Islet of Langerhans (tissue), 1 donor: Measurements from ENCODE around the gene TRIM2.
A peak's percentile ranks its signal among the peaks of the same experiment; 100 is the strongest.

Experiments used
- FAIRE-seq: peaks from one replicate; lab custom pipeline; 2011; peaks lifted over from hg19 to GRCh38; lab: Jason Lieb, UNC

TRIM2 gene

DNA sequence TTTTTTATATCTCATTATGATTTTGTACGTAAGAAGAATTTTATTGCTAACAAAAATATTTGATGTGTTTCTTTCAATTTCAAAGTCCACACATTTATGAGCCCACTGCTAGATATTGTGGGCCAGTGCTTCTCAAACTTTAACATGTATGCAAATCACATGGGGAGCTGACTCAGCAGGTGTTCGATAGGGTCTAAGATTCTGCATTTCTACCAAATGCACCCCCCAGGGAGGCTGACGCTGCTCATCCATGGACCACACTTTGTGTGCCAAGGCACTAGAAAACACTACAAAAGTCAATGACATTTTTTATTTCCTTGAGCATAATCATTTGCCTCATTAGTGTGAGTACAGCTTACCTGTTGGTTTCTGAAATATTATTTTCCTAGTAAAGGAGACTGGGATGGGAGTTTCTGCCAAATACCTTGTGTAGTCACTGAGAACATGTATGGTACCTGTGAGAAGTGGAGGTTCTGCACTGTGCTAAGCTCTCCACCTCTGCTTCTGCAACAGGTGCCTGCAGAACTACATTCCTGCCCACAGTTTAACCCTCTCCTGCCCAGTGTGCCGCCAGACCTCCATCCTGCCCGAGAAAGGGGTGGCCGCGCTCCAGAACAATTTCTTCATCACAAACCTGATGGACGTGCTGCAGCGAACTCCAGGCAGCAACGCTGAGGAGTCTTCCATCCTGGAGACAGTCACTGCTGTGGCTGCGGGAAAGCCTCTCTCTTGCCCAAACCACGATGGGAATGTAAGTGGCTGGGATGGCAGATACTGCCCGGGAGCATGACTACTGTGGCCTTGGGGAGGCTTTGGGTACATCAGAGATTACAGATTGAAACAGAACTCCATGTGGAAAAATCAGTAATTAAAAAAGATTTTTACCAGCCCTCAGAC lies 71.4 kb downstream of the TRIM2 start:
- no peak for FAIRE-seq

DNA sequence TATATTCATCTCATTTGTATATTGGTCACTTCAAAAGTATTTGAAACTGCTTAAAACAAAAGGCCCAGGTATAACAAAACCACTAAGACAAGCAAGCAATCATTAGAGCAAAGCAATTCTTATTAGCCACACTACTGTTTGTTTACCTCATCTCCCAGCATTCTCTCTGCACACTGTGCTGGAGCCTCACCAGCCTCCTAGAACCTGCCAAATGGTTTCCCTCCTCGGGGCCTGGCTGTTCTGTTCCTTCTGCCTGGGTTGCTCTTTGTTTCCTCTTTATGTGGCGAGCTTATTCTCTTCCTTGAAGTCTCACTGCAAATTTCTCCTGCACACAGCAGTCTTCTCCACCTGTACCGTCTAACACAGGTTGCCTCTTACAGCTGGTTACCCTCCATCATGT lies 72.7 kb downstream of the TRIM2 start:
- no peak for FAIRE-seq

DNA sequence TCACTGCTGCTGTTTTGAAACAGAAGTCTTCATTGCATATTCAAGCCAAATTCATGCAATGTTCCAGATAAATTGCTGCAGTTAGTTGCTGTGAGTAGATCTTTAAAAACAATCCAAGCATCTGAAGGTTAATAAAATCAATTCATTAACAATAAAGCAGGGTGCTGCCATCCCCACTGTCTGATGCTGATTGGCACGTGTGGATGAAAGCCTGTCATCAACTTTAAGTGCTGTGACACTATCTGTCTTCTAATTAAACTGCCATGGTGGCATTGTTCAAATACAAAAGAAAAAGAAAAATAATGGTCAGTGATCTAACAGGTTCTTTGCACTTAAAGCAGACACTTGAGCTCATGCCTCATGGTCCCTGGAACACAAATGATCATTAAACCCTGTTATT lies 77.2 kb downstream of the TRIM2 start:
- FAIRE-seq = no peak

DNA sequence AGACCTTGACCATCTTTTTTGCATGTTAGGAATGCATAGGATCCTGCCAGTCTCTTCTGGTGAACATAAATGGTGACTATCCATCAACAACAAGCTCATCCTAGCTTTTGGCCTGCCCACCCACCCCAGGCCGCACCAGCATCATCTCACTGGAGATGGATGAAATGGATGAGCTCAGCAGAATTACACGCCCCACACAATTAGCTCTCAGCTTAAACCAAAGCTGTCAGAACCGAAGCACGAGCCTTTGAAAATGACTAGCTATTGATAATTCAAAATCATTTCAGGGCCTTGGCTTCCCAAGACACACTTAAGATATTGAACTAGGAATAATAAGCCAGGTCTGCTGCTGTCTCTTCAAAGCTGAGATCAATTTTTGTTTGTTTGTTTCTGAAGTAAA lies 77.8 kb downstream of the TRIM2 start:
- FAIRE-seq = no peak

DNA sequence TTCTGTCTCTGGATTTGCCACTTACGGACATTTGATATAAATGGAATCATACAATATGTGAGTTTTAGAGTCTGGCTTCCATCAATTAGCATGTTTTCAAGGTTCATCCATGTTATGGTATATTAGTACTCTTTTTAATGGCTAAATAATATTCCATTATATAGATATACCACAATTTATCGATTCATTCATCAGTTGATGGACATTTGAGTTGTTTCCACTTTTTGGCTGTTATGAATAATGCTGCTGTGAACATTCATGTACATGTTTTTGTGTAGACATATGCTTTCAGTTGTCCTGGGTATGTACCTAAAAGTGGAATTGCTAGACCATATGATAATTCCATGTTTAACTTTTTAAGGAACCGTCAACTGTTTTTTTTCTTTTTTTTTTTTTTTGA lies 79.0 kb downstream of the TRIM2 start:
- FAIRE-seq = no peak

DNA sequence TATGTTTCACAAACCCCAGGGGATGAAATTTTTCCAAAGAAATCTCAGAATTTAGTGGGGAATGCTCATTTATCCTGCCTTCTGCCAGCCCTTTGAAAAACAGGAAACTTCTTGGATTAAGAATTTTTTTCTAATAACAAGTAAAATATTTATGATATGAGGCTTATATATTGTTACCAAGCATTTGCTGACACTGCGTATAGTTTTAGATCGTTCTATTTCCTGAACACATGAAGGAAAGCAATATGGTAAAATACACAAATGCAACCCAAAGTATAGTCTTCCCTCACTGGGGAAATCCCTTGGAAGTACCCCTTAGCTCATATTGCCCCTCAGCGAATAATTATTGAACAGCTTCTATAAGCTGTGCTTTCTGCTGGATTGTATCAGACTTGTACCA lies 85.9 kb downstream of the TRIM2 start:
- FAIRE-seq = no peak

DNA sequence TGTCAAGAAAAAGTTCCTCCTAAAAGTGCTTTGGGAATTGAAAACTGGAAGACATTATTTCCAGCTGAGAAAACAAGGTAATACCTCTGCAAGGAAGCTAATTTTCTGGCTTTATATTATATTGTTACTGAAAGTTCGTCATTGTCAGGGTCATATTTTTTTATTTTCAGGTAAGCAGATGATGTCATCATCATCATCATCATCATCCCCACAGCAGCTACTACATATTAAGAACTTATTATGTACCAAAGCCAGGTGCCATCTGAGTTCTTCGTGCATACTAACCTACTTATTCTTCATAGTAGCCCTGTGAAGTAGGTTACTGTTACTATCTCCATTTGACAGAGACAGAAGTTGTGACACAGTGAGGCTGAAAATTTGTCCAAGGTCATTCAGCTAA lies 87.3 kb downstream of the TRIM2 start:
- FAIRE-seq = no peak

DNA sequence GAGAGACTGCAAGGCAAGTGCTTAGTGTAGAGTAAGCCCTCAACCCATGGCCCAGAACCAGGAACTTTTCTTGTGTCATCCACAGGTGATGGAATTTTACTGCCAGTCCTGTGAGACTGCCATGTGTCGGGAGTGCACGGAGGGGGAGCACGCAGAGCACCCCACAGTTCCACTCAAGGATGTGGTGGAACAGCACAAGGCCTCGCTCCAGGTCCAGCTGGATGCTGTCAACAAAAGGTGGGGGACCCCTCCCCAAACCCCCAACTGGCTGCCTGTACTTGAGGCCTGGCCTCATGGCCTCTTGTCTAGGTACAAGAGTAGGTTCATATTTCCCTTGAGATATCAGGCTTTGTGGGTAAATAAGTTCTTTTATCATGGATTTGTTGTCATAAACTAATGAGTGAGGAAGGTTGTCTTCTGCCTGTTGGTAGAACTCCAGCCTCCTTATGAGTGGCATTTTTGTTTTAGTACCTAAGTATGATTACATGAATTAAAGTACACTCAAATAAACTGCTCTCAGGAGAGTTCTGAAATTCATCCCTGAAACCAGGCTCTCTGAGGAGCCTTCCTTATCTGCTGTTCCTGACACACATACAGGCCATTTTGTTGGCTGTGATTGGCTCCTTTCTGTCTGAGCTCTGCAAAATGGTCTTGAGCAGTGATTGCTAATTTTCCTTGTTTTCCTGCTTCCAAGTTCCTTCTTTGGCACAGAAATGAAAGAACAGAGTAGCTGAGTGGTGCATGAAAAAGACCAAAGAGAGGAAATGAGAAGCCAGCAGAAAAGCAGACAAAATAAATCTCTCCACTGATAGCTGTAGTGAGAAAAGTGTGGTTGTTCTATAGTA lies 88.9 kb downstream of the TRIM2 start:
- no peak for FAIRE-seq

DNA sequence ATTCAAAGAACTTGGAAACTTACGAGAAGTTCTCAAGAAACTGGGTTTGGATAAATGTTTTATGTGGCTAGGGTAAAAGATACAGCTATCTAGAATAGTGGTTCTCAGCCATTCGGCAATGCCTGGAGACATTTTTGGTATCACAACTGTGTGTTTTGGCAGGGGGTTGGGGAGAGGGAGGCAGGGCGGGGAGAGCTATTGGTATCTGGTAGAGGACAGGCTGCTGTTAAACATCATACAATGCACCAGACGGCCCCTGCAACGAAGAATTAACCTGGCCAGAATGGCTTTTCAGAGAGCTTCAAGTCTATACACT lies 89.5 kb downstream of the TRIM2 start:
- no peak for FAIRE-seq

DNA sequence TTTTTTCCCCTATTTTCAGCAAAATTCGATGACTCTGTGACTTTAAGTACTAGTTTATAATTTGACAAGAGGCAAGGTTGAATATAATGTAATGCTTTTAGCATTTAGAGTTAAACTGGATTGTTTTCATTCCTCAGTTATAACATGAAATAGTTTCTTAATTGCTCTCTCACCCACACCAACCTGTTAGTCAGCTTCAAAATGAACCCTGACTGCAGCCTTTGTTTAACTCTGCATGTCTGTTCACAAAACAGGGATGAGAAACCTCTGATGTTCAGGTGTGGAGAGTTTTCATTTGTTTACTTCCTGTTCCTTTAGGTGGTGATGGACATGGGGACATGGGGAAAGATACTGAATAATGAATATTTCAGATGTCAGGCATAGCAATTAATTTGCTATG lies 90.4 kb downstream of the TRIM2 start:
- no peak for FAIRE-seq

DNA sequence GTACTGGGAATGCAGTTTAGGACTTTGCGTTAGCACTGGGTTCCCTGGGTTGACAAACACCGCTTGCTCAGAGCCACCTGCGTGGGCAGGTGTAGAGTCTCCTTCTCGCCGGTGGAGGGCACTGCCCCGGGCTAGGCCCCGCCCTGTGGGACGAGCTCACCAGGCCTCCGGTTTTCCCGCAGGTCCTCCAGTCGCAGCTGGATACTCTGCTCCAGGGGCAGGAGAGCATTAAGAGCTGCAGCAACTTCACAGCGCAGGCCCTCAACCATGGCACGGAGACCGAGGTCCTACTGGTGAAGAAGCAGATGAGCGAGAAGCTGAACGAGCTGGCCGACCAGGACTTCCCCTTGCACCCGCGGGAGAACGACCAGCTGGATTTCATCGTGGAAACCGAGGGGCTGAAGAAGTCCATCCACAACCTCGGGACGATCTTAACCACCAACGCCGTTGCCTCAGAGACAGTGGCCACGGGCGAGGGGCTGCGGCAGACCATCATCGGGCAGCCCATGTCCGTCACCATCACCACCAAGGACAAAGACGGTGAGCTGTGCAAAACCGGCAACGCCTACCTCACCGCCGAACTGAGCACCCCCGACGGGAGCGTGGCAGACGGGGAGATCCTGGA lies 91.0 kb downstream of the TRIM2 start:
- no peak for FAIRE-seq

DNA sequence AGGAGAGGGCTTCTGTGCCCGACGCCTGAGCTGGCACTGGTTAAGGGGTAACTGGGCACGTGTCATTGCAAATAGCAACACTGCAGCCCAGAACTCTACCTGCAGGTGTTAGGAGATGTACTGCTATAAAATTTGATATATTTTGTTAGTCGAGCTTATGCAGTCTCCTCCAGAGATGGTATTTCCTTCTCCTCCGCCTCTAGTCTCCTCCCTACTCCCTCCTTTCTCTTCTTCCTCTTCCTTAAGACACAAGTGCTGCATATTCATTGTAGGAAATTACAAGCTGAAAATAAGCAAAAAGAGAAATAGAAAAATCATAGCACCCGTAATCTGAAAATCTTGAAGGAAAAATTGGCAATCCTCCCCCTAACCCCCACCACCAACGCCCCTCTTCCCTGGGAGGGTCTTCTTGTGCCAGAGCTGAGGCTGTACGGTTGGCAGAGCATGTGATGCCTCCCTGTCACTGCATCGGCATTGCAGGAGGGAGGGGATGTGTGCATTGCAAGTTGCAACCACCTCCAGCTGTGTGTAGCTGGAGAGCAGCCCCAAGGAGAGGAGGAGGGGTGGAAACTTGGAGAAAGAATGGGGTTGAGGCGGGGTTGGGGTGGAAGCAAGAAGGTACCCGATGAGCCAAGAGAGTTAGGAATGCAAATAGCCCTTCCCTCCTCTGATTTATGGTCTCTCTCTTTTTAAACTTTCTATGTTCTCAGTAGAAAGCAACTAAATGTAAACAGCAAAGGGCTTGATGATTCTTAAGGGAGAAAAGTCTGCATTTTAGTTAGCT lies 92.0 kb downstream of the TRIM2 start:
- no peak for FAIRE-seq

DNA sequence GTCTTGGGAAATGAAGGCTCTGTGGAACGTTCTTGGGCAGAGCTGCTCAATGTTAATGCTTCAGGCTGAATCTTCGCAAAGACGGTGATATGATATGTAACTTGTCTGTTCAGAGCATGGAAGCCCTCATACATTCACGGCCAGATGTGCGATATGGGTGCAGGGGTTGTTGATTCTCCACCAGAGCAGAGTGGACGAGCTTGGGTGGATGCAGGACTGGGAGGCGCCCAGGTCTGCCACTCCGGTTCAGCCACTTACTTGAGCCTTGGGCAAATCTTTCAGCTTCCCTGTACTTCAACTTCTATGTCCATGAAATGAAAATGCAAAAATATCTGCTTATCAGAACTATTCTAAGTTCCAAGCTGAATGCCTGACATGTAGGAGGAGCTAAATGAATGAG lies 92.9 kb downstream of the TRIM2 start:
- FAIRE-seq = no peak

DNA sequence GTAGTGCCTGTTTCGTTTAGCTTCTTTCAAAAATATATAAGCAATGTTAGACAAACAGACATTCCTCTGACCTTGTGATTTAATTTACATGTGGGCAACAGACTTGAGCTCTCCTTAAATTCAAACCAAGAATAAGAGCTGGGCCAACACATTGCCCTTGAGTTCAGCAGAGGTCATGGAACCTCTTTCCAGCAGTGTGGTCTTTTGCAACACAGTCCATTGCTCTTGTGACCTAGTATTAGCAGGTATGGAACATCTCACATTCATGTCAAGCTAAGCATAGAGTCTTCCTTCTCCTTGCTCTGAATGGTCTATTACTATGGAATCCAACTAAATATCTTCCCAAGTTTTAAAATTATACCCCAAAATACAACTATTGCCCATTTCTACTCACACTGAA lies 106.5 kb downstream of the TRIM2 start:
- FAIRE-seq = no peak

DNA sequence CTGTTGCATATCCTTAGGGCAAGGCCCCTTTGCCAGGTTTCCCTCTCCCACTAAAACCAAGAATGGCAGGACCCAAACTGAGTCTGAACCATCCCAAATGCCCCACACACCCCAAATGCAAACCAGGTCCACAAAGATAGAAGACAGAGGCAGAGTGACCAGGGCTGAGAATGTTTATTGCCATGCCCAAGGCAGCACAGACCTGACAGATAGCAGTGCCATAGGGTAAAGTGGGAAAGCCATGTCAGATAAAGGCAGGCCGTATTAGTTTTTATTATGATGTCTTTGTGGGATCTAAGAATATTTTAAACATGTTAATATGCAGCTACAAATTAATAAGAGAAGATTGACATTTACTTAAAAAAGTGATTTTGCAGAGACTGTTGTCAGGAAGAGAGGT lies 110.7 kb downstream of the TRIM2 start:
- FAIRE-seq = no peak

DNA sequence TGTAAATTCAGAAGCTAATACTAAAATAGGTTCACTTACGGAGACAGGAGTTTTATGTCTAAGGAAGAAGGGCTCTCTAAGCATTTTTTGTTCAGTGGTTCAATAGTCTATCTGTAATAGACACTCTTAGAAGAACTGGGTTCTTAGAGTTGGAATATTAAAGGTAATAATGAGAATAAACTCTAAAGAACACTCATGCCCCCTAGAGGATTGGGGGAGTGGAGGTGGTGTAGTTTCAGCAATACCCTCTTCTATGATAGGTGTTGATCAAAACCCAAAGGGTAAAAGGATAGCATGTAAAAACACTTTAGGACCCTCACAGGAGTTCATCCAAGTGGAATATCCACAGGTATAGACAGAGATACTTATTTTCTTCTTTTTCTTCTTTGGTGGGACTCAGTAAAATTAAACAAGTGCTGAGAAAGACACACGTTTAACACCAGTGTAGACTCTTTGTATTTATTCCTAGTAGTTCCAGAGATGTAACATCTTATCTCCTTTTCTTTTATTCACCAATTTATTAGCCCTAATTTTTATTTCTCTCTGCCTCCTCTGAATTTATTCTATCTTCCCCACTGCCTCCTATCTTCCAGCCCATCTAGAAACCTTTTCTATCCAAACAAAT lies 114.6 kb downstream of the TRIM2 start:
- peak; percentile 90 for FAIRE-seq

DNA sequence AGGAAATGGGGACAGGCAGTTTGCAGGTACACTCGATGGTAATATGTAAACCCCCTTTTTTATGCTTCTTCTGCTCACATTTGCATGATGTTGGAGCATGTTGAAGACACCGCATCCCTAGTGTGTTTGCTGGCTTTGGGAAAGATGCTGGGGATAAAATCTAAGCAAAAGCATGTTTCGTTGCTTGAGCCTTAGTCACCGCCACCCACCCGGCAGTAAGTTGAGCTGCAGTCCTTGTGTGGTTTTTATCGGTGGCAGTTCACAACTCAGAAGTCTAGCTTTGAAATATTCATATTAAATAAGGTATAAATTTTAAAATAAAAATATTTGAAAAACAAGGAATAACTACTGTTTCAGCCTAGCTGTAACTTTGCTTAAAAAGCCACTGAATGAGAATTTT lies 118.5 kb downstream of the TRIM2 start:
- no peak for FAIRE-seq

DNA sequence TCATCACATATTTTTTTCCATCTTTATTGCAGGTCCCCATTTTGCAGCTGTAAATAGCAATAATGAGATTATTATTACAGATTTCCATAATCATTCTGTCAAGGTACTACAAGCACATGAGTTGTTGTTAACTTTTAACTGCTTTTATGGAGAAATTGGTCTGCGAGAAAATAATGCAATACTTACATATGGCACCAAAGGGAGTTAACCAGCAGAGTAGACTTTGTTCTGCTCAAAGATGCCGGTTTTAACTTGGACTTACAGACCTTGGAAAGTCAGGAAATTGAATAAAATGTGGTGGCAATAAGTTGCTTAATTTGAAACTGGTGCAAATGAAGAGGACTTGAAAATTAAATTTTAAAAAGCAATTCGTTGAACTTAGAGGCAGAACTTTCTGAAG lies 119.8 kb downstream of the TRIM2 start:
- FAIRE-seq = no peak

DNA sequence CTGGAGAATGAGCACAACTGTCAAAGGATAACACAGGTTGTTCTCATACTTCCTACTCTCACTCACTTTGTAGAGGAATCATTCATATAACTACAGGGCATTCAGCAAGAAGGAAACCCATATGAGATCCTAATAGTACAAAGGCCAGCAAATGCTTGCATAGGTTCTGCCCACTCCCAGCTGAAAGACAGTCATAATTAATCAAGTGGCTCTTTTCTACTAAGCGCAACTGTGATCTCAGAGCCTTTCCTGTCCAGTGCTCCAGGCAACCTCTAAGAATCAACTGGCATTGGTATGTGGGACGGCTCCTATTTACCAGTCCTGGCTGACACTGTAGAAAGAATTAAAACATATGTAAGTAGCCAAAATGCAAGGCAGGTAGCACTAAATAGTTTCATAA lies 121.3 kb downstream of the TRIM2 start:
- no peak for FAIRE-seq

DNA sequence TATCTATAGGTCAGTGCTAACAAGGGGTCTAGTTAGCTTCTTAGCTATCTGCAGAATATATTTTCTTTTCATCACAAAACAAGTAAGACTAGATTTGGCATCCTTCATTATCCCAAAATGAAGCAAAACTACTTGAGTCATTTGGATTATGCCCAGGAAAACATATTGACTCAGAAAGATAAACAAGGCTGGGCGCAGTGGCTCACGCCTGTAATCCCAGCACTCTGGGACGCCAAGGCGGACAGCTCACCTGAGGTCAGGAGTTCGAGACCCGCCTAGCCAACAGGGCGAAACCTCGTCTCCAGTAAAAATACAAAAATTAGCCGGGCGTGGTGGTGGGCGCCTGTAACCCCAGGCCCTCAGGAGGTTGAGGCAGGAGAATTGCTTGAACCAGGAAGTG lies 122.3 kb downstream of the TRIM2 start:
- FAIRE-seq = no peak

DNA sequence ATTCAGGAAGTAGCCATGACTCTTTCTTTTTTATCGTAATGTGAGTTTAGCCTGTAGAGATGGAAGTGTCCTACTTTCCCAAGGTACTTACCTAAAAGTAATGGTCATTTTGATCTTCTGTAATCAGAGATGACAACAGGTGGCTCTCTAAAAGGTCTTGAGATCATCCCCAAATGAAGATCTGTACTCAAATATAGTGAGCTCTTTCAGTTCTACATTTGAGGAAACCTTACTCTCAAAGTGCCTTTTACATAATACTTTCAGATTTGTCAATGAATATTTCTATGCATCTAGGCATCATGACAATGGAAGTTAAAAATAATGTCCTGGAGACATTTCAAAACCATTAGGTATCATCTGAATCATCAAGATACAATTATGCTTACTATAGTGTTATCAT lies 123.0 kb downstream of the TRIM2 start:
- FAIRE-seq = no peak

DNA sequence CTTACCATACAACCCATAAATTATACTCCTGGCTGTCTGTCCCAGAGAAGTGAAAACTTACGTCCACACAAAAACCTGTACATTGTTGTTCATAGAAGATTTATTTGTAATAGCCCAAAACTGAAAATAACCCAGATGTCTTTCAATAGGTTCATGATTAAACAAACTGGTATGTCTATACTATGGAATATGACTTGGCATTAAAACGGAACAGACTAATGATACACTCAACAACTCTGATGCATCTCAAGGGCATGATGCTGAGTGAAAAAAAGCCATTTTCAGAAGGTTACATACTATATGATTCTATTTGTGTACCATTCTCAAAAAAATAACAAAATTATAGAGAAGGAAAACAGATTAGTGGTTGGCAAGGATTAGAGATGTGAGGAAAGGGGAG lies 128.7 kb downstream of the TRIM2 start:
- FAIRE-seq = no peak
